ENCODE measurements around the gene SLC12A8.

DNA sequence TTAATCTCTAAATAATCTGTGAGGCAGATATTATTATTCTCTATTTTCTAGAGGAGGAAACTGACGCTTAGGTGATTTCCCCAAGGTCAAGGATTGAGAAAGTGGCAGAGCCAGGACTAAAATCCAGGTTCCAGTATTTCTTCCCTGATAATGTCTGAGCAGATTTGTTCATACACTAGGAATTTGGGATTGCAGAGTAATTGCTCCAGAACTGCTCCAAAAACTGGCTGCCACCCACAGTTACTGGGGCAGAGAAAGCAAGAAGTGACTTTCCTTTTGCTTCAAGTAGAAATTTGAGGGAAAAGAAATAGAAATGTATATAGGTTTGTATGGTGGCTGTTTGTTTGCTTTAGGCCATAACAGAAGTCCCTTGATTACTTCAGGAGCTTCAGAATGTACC lies 60.6 kb downstream of the SLC12A8 start:
- TF ChIP-seq ZNF146 (CRISPR knock-in tag; IDR thresholded peaks at IDR 0.05; ENCODE audit: unreplicated experiment) (no peak), HCFC1 (IDR thresholded peaks at IDR 0.05; ENCODE audit: low read depth, low read length) (no peak), ZNF217 (CRISPR knock-in tag; IDR thresholded peaks at IDR 0.05) (no peak), GABPA (tag; conservative IDR thresholded peaks at IDR 0.05; ENCODE audit: low read depth) (no peak), TCF7 (IDR thresholded peaks at IDR 0.05; ENCODE audit: borderline replicate concordance) (no peak), RFX5 (IDR thresholded peaks at IDR 0.05; ENCODE audit: low read depth, low read length) (no peak), ZNF778 (CRISPR knock-in tag; IDR thresholded peaks at IDR 0.05) (no peak), MAZ (CRISPR knock-in tag; conservative IDR thresholded peaks at IDR 0.05 in 1 of 2, IDR thresholded peaks at IDR 0.05 in 1 of 2) (no peak), ZNF324 (CRISPR knock-in tag; IDR thresholded peaks at IDR 0.05) (no peak), JUN (IDR thresholded peaks at IDR 0.05; ENCODE audit: borderline replicate concordance, low read depth, low read length) (no peak), JUN (CRISPR knock-in tag; IDR thresholded peaks at IDR 0.05; ENCODE audit: borderline replicate concordance) (no peak), EHMT2 (IDR thresholded peaks at IDR 0.05) (no peak), POLR2AphosphoS5 (IDR thresholded peaks at IDR 0.05; ENCODE audit: control insufficient read depth, insufficient read depth, low read depth, low read length) (no peak)
- TF ChIP-seq, protein P1, sequence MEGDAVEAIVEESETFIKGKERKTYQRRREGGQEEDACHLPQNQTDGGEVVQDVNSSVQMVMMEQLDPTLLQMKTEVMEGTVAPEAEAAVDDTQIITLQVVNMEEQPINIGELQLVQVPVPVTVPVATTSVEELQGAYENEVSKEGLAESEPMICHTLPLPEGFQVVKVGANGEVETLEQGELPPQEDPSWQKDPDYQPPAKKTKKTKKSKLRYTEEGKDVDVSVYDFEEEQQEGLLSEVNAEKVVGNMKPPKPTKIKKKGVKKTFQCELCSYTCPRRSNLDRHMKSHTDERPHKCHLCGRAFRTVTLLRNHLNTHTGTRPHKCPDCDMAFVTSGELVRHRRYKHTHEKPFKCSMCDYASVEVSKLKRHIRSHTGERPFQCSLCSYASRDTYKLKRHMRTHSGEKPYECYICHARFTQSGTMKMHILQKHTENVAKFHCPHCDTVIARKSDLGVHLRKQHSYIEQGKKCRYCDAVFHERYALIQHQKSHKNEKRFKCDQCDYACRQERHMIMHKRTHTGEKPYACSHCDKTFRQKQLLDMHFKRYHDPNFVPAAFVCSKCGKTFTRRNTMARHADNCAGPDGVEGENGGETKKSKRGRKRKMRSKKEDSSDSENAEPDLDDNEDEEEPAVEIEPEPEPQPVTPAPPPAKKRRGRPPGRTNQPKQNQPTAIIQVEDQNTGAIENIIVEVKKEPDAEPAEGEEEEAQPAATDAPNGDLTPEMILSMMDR (IDR thresholded peaks at IDR 0.05 in 2 of 3, conservative IDR thresholded peaks at IDR 0.05 in 1 of 3; ENCODE audit: insufficient read depth in 2 of 3, low read depth in 1 of 3, low read length in 3 of 3): no peak
